Measurements from ENCODE around the gene TAS2R42. TPM values are rescaled to one million over a fixed set of nuclear protein-coding genes. Genes with fewer than 3 reads are reported as not detected.

Gene TAS2R42
- total RNA-seq = not detected in 2 replicates

- intact Hi-C loops (cut with micrococcal nuclease) = no loop called here
Measured at GRCh38 chr12:11186837-11187236, at the start of gene TAS2R42. TAS2R42 (minus strand) TSS chr12:11186937; CDS start chr12:11186937, 0 bp downstream.

GRCh38 chr12:11233532-11233931 lies 46.8 kb upstream of the TAS2R42 start:
- intact Hi-C loops (cut with micrococcal nuclease) = no loop called here

DNA sequence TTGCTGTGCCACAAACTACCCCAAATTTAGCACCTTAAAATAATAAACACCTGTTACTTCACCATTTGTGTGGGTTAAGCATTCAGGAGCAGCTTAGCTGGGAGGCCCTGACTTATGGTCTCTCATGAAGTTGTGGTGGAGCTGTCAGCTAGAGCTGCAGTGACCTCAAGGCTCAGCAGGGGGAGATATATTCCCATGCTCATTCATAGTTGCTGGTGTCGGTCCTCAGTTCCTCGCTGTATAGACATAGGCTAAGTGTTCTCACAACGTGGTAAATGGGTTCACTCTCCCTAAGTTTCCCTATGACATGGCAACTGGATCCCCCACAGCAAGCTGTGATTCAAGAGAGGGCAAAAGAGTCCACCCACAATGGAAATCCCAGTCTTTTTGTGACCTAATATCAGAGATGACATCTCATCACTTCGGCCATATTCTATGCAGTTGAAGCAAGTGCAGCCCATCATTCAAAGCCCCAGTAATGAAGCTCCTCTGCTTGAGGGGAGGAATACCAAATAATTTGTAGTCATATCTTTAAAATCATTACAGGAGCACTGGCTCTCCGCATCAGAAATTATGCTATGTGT lies 41.7 kb upstream of the TAS2R42 start:
- intact Hi-C loops (cut with micrococcal nuclease) = loop anchor here (1.0 kb wide), 2 partner anchors 258 to 457 kb away; no protein-coding TSS in a partner anchor

DNA sequence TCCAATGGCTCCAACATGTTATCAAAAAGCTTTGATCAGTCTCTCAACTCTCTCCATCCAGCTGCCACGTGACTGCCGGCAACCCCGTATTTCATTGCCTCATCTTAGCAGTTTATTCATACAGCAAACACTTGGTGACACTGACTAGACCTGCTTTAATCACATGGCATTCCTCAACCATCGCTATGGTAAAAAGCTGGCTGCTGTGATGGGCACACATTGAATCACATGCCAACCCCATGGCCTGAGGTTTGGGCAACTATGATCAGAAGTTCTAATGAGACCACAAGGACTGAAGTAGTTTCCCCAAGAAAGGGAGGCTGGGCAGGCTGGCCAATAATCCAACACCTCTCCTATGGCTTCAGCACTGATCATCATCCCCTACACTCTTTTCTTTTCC lies 40.6 kb upstream of the TAS2R42 start:
- intact Hi-C loops (cut with micrococcal nuclease) = no loop called here

DNA sequence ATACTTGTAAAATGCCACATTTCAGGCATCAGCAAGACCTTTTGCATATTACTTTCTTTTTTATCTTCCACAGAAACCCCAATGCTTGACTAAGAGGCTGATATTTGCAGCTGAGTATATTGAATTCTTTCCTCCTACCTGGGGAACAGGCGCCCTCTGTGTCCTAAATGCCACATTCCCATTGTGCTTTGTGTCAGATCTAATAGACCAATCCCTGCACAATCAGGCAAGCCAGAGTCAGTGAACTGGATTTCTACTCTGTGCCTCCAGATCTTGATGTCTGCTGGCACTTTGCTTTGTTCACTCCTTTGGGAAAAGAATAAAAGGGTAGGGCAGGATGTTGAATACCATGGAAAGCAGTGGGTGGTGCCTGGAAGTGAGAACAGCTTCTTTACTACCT lies 22.4 kb upstream of the TAS2R42 start:
- intact Hi-C loops (cut with micrococcal nuclease) = no loop called here

- intact Hi-C loops (cut with micrococcal nuclease) = no loop called here
Measured at GRCh38 chr12:11204173-11204572, 17.4 kb upstream of the TAS2R42 start.

- intact Hi-C loops (cut with micrococcal nuclease) = no loop called here
Measured at GRCh38 chr12:11202811-11203210, 16.1 kb upstream of the TAS2R42 start.

DNA sequence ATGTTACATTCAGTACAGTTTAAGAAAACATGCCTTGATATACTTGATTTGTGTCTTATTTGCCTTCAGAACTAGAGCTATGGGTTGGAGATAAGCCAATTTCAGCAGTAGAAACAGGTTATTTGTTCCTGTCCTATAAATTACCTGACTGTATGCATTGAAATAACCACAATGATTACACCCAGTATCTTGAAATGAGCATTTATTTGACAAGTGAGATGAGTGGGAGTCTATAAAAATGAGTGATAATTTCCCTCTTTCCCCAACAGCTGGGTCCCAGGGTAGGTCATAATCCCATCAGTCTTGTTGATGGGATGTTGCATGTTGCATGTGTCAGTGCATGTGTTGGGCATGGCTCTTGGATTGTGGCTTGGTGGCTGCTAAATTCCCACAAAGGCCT lies 3.7 kb downstream of the TAS2R42 start:
- intact Hi-C loops (cut with micrococcal nuclease) = no loop called here

GRCh38 chr12:11182529-11182928 lies 4.2 kb downstream of the TAS2R42 start:
- intact Hi-C loops (cut with micrococcal nuclease) = no loop called here

DNA sequence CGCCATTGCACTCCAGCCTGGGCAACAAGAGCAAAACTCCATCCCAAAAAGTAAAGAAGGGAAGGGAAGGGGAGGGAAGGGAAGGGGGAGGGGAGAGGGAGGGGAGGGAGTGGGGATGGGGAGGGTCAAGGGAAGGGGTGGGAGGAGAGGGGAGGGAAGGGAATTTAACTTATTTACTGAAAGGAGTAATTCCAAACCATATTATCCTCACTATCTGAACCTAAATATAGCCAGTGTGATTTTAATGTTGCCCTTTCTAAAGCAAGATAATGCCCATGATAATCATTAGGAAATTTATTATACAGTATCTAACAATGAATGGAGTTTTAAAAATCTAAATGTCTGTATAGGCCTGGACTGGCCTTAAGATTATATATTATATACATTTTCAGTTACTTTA lies 8.5 kb downstream of the TAS2R42 start:
- intact Hi-C loops (cut with micrococcal nuclease) = loop anchor here (10.0 kb wide), 2 partner anchors 93 to 587 kb away; no protein-coding TSS in a partner anchor

DNA sequence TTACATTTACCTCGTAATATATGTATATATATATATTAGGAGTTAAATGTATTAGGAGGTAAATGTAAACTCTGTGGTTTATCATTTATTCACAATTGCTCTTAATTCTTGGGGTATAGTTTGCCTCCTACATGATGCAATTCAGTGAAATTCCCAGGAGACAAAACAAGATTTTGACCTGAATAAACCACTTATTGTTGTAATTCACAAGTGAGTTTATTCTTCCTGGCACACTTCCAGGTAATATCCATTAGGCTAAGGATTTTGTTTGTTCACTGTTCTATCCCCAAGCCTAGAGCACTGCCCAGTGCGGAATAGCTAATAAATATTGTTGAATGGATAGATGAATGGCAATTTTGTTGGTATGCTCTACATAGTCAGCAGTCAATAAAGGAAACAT lies 12.7 kb downstream of the TAS2R42 start:
- intact Hi-C loops (cut with micrococcal nuclease) = loop anchor here (5.0 to 10.0 kb wide), 3 partner anchors 89 to 1307 kb away; partner anchors contain the start of gene CLEC2B

GRCh38 chr12:11171969-11172675 lies 14.6 kb downstream of the TAS2R42 start:
- intact Hi-C loops (cut with micrococcal nuclease) = loop anchor here (1.0 to 10.0 kb wide), 17 partner anchors 27 to 1828 kb away; partner anchors contain the start of genes BORCS5, CLEC2B, ETV6 and GABARAPL1

DNA sequence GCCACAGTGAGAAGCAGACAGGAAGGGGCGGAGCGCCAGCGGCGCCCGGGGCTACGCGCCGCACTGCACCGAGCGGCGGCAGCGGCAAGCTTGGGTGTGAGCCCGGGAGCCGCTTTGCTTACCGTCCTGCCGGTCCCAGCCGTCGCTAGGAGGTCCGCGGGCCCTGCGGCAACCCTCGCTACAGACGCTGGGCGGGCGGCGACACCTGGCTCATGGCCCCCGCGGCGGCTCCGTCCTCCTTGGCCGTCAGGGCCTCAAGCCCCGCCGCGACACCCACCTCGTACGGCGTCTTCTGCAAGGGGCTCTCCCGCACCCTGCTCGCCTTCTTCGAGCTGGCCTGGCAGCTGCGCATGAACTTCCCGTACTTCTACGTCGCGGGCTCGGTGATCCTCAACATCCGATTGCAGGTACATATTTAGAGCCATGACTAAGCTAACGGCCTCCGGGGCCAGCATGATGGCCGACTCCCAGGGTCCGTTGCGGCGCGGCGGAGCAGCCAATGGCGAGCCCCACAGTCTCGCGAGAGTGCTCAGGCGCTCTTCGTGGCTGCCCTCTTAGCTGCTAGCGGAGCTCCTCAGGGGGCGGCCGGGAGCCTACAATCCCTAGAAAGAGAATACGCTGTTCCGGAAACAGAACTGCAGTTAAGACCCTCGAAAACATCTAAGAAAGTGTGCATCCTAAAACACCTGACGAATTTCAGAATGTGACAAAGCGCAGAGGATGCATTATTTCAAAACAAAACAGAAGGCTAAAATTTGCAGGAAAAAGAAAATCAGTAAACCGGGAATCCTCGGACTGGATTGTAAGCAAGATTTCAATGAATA lies 15.4 kb downstream of the TAS2R42 start, which contains the start of gene SMIM10L1:
TSS of gene SMIM10L1 (plus strand) at position 50 of the 824 bp plus-strand sequence. CDS start at position 213, 163 bp downstream.
- intact Hi-C loops (cut with micrococcal nuclease) = loop anchor here (1.0 to 10.0 kb wide), 17 partner anchors 28 to 1829 kb away; partner anchors contain the start of genes BORCS5, CLEC2B, ETV6 and GABARAPL1

DNA sequence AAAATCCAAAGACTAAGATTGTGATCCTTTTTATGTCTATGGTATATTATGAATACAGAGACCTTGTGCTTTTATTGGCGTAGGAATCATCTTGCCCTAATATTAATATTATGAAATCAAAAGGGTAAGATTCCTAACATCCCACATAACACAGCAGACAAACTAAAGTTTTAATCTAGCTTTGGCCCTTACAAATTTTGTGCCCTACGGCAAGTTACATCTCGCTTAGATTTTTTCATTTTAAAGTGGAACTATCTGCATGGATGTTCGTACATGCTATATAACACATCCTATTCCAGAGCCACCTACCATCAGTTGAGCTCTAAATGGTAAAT lies 16.0 kb downstream of the TAS2R42 start:
- intact Hi-C loops (cut with micrococcal nuclease) = loop anchor here (1.0 to 10.0 kb wide), 17 partner anchors 29 to 1830 kb away; partner anchors contain the start of genes BORCS5, CLEC2B, ETV6 and GABARAPL1

DNA sequence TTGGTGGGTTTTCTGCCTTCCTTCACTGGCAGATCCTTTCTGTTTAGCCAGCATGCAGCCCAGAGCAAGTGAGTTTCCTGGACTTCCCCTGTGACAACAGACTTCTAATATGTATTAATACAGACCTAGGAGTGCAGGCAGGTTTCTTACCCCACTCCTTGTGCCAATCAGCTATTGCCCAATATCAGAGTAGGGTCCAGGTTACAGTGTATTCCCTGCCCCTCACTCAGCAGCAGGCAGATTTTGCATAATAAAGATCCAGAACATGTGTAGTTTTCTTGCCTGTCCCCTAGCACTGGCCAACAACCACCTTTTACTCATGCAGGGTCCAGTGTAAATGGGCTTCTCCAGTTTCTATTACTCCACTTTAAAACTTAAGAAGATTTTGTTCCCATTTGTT lies 20.4 kb downstream of the TAS2R42 start:
- intact Hi-C loops (cut with micrococcal nuclease) = no loop called here

DNA sequence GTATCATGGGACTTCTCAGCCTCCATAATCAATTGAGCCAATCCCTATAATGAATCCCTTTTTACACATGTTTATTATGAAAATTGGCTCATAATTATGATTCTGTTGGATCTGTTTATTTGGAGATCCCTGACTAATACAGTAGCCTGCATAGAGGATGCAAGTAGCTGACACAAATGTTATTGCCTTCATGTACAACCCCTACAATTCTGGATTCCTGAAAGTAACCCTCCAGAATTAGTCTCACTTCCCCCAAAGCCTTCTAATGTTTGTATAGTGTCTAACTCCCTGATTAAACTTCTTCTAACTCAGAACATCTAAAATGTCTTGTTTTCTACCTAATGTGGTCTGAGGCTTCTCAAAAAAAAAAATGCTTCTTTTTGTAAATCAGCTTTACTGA lies 22.4 kb downstream of the TAS2R42 start:
- intact Hi-C loops (cut with micrococcal nuclease) = no loop called here

DNA sequence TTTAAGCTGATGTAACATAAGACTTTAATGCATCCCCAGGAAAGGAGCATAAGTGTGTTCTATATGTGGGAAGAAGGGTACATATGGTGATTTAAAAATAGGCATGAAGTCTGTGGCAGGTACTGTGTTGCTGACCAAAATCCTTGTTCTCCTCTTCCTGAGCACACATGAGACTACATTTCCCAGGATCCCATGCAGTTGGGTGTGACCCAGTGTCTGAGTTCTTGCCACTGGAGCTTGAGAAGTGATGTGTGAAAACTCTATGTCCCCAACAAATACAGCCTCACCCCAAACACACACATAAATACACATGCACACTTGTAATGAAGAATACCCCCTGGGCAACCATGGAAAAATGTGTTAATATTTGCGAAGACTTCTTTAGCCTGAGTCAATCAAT lies 24.2 kb downstream of the TAS2R42 start:
- intact Hi-C loops (cut with micrococcal nuclease) = no loop called here

DNA sequence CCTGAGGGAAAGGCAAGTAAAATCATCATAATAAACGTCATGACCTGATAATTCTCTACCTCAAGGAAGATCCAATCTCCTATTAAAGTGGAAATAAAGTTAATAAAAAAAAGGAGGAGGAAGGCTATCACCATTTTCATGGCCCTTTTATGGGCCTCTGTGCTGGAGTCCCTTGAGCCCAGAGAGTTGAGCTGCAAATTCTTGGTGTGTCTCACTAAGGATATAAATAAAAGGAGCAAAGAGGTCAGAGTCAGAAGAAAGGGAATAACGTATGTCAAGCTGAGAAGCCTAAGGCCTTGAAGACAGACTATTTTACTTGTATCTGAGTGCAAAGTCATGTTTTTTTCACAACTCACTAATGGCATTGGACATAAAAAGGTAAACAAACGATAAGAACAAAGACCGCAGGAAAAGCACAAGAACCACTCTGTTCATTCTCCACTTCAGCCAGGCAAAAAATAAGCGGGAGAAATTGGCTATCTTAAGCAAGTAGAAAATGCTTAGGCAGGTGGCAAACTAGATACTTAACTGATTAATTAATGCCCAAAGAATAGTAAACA lies 27.8 kb downstream of the TAS2R42 start:
- intact Hi-C loops (cut with micrococcal nuclease) = no loop called here

DNA sequence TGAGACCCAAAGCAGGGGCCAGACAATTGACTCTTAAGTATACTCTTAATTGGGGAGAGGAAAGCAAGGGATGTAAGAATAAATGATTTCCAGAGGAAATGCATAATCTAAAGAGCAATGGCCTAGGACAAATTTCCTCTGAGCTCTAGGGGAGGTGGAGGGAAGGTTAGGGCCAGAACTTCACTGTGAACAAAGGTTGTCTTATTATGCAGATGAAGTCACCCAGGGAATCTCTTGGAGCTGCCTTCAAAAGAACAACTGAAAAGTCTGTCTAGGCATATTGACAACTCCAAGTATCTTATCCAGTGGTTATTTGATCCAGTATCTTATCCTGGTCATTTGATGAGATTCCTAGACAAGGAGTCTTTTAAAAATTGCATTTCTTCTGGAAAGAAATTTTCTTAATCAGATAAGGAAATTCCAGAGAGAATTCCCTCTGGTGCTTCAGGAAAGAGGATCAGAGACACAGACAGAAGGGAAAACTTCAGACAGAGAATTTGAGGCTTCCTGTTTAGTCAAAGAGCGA lies 32.3 kb downstream of the TAS2R42 start:
- intact Hi-C loops (cut with micrococcal nuclease) = no loop called here

GRCh38 chr12:11152725-11153124 lies 34.0 kb downstream of the TAS2R42 start:
- intact Hi-C loops (cut with micrococcal nuclease) = no loop called here

DNA sequence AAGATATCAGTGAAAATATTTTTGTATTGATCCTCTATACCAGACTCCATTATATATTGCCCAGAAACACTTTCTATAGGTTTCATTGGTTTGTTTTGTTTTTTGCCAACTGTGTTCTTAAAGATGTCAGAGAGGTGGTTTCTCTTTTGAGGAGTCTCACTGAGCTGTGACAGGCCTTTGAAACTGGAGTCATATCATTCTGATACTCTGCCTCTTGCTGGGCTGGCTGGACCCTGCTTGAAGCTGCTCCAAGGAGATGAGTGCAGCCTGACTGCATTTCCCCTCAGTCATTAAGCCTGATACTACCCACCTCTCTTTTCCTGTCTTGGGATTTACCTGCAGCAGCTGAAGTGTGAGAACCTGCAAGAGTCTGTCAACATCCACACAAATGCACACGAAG lies 35.9 kb downstream of the TAS2R42 start:
- intact Hi-C loops (cut with micrococcal nuclease) = no loop called here

All from T-helper 1 cell treated with Interleukin-12 subunit alpha and Interleukin-12 subunit beta and Interleukin-4 antibody, amounts not matched to agents 30 ng/mL and 1 ng/mL, for 36 hours (primary cell).